A549 (cell line): ENCODE results near the gene NDUFS3. TPM values are rescaled to one million over a fixed set of nuclear protein-coding genes. Genes with fewer than 3 reads are reported as not detected.

Experiments
- ATAC-seq, 2 experiments: fragments of 200-7000 bp in 1 of 2; fragments of >200 bp in 1 of 2; cut with Nextera tagmentation in 1 of 2; cut with Tn5 transposase in 1 of 2; 3 replicates each; pipeline versions ENCODE4 v1.8.0 to v1.9.1; 2018 to 2020; ENCODE audit warnings: mild to moderate bottlenecking in 1 of 2, moderate library complexity in 1 of 2
- CTCF ChIA-PET: fragments of 300-600 bp; sonication (Branson Sonifier 250); formaldehyde crosslinking; extraction: SDS; loops from one replicate; lab custom pipeline; 2021; ENCODE audit warnings: antibody characterized with exemption, inconsistent platforms; lab: Yijun Ruan, JAX
- POLR2A ChIA-PET: fragments of 350-600 bp; formaldehyde crosslinking; extraction: SDS; loops from one replicate; lab custom pipeline; 2021; ENCODE audit warnings: antibody characterized with exemption, inconsistent platforms; lab: Yijun Ruan, JAX
- DNase-seq, 2 experiments: peaks; one replicate each; pipeline versions ENCODE4 v3.0.0 to v3.0.0-alpha.2; 2011 to 2016; ENCODE audit warnings: low read depth in 1 of 2, low spot score in 1 of 2
- FAIRE-seq: peaks from 2 replicates; lab custom pipeline; 2011; peaks lifted over from hg19 to GRCh38; lab: Jason Lieb, UNC
- H3K27ac ChIP-seq, 2 experiments: fragments of >200 bp; sonication (Bioruptor Twin); formaldehyde crosslinking; 3 replicates each; pipeline ENCODE4 v1.5.1; 2016 to 2017
- H3K4me1 ChIP-seq: fragments of >200 bp; sonication (Bioruptor Twin); formaldehyde crosslinking; 3 replicates; pipeline ENCODE4 v1.6.1; 2016
- H3K4me2 ChIP-seq: fragments of >200 bp; sonication (Bioruptor Twin); formaldehyde crosslinking; 3 replicates; pipeline ENCODE4 v1.6.1; 2016
- H3K4me3 ChIP-seq: fragments of >200 bp; sonication (Bioruptor Twin); formaldehyde crosslinking; 3 replicates; pipeline ENCODE4 v1.5.1; 2016
- H3K9me3 ChIP-seq: fragments of >200 bp; sonication (Bioruptor Twin); formaldehyde crosslinking; 3 replicates; pipeline ENCODE4 v1.6.1; 2016
- EHMT2 ChIP-seq: fragments of 200-600 bp; sonication (generic); IDR thresholded peaks from 2 replicates; pipeline ENCODE4 v1.6.1; 2016; ENCODE audit warnings: antibody characterized with exemption, low read depth, mild to moderate bottlenecking, moderate library complexity
- ESRRA ChIP-seq: fragments of 150-350 bp; IDR thresholded peaks from 2 replicates; pipeline ENCODE4 v1.6.1; 2014; ENCODE audit warnings: mild to moderate bottlenecking, low read length, borderline replicate concordance
- GATA3 ChIP-seq: IDR thresholded peaks from 2 replicates; pipeline ENCODE4 v1.6.1; 2012; ENCODE audit warnings: borderline replicate concordance
- HES2 ChIP-seq: fragments of >200 bp; sonication (Bioruptor Twin); formaldehyde crosslinking; IDR thresholded peaks from 2 replicates; pipeline ENCODE4 v1.6.1; 2016
- JUNB ChIP-seq: fragments of >200 bp; sonication (Bioruptor Twin); formaldehyde crosslinking; IDR thresholded peaks from 2 replicates; pipeline ENCODE4 v1.6.1; 2016
- MAZ ChIP-seq: fragments of 150-350 bp; IDR thresholded peaks from 2 replicates; pipeline ENCODE4 v1.6.1; 2014; ENCODE audit warnings: antibody characterized with exemption, low read depth, low read length, borderline replicate concordance
- NFE2L2 ChIP-seq: fragments of 150-350 bp; conservative IDR thresholded peaks from 2 replicates; pipeline ENCODE4 v1.6.1; 2014; ENCODE audit warnings: low read length
- POLR2AphosphoS2 ChIP-seq: conservative IDR thresholded peaks from 2 replicates; pipeline ENCODE4 v1.6.1; 2012; ENCODE audit warnings: low read length, improper control_type of control experiment, inconsistent platforms
- RAD21 ChIP-seq, 2 experiments: fragments of >200 bp in 1 of 2; sonication (Bioruptor Twin) in 1 of 2; formaldehyde crosslinking in 1 of 2; IDR thresholded peaks in 1 of 2; conservative IDR thresholded peaks in 1 of 2; 2 replicates in 1 of 2; 3 replicates in 1 of 2; pipeline ENCODE4 v1.6.1; 2012 to 2018; ENCODE audit warnings: inconsistent platforms in 1 of 2
- REST ChIP-seq: fragments of 200-600 bp; sonication (generic); IDR thresholded peaks from 2 replicates; pipeline ENCODE4 v1.6.1; 2016; ENCODE audit warnings: antibody characterized with exemption, mild to moderate bottlenecking, moderate library complexity
- ZNF302 ChIP-seq: fragments of 250-450 bp; sonication (Bioruptor Pico); IDR thresholded peaks from 2 replicates; pipeline ENCODE4 v1.9.0; 2021; ENCODE audit warnings: inconsistent platforms, mild to moderate bottlenecking, moderate library complexity
- ZSCAN20 ChIP-seq: fragments of 250-450 bp; sonication (Bioruptor Pico); IDR thresholded peaks from 2 replicates; pipeline ENCODE4 v1.8.0; 2022; ENCODE audit warnings: mild to moderate bottlenecking, moderate library complexity
- WGBS: methylation state at CpG from one replicate; pipeline ENCODE4 v1.1.6; 2017; ENCODE audit errors: missing lambda C conversion rate; 5-methylcytosine and 5-hydroxymethylcytosine counted together
- polyA plus RNA-seq, 4 experiments: library from polyadenylated mRNA; depleted of rRNA in 3 of 4; stranded (reverse); fragments of >200 nt; fragmentation: RNase III in 1 of 4; extraction: RNeasy Plus Mini Kit Qiagen cat#74134 plus additional on column Dnase treatment in 1 of 4; gene quantifications; 2 replicates in 3 of 4; 3 replicates in 1 of 4; pipeline ENCODE4 v1.2.3, GENCODE V29; 2011 to 2017
- TF ChIP-seq, protein P1 (sequence below): fragments of 450-650 bp; IDR thresholded peaks from 2 replicates; pipeline ENCODE4 v1.6.1; 2014; ENCODE audit warnings: antibody characterized with exemption
- TF ChIP-seq, protein P2 (sequence below): fragments of 150-350 bp; IDR thresholded peaks from 2 replicates; pipeline ENCODE4 v1.6.1; 2014; ENCODE audit warnings: low read depth, mild to moderate bottlenecking, low read length

NDUFS3 gene
- polyA plus RNA-seq, 2 of the 4 experiments (the other 2 are of a cell fraction): 142 to 156 TPM

- TF ChIP-seq NFE2L2: no peak
- TF ChIP-seq MAZ: no peak
- no peak for TF ChIP-seq JUNB
- no peak for TF ChIP-seq GATA3
- no peak for TF ChIP-seq ESRRA
- TF ChIP-seq ZNF302 (CRISPR knock-in tag): no peak
- no peak for TF ChIP-seq RAD21 (conservative IDR thresholded peaks at IDR 0.05 in 1 of 2, IDR thresholded peaks at IDR 0.05 in 1 of 2)
- no peak for TF ChIP-seq HES2
- no peak for TF ChIP-seq ZSCAN20
- TF ChIP-seq, protein P1, sequence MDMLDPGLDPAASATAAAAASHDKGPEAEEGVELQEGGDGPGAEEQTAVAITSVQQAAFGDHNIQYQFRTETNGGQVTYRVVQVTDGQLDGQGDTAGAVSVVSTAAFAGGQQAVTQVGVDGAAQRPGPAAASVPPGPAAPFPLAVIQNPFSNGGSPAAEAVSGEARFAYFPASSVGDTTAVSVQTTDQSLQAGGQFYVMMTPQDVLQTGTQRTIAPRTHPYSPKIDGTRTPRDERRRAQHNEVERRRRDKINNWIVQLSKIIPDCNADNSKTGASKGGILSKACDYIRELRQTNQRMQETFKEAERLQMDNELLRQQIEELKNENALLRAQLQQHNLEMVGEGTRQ: no peak
- TF ChIP-seq, protein P2, sequence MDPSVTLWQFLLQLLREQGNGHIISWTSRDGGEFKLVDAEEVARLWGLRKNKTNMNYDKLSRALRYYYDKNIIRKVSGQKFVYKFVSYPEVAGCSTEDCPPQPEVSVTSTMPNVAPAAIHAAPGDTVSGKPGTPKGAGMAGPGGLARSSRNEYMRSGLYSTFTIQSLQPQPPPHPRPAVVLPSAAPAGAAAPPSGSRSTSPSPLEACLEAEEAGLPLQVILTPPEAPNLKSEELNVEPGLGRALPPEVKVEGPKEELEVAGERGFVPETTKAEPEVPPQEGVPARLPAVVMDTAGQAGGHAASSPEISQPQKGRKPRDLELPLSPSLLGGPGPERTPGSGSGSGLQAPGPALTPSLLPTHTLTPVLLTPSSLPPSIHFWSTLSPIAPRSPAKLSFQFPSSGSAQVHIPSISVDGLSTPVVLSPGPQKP: no peak
- ChIA-PET CTCF (interaction anchor here (0.6 to 3.4 kb wide), 2 partner anchors 13 to 651 kb away, joined by 3 to 15 read pairs; partner anchors contain the start of gene CELF1), POLR2A (interaction anchor here (0.7 to 1.9 kb wide), 2 partner anchors 12 to 22 kb away, joined by 5 to 6 read pairs; partner anchors contain the start of genes KBTBD4 and NDUFS3)
- FAIRE-seq (no peak), ATAC-seq (peak in 1 of 2 experiments; percentile 27; a peak in 3 of 6 replicates), DNase-seq (no peak)
- Histone ChIP-seq H3K9me3 (no peaks in the 10 kb centered on the region), H3K27ac (peak overlapping the region; percentile 95 to 96), H3K4me3 (peak overlapping the region; percentile 92), H3K4me2 (peak overlapping the region; percentile 98), H3K4me1 (peaks cover 17% of the 10 kb centered on the region)
- WGBS: 57% methylated on average over 17 of the region's 17 CpGs
Observed at GRCh38 chr11:47566149-47566698, 12.7 kb upstream of the NDUFS3 start.

DNA sequence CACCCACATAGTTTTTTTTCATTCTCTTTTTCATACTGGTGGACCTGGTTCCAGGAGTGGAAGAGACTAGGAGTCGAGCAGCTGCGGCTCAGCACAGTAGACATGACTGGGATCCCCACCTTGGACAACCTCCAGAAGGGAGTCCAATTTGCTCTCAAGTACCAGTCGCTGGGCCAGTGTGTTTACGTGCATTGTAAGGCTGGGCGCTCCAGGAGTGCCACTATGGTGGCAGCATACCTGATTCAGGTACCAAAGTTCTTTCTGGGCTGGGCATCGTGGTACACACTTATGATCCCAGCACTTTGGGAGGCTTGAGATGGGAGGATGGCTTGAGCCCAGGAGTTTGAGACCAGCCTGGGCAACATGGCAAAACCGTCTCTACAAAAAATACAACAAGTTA lies 9.2 kb upstream of the NDUFS3 start:
- no peak for TF ChIP-seq ESRRA
- no peak for TF ChIP-seq EHMT2
- TF ChIP-seq REST: no peak
- TF ChIP-seq NFE2L2: no peak
- TF ChIP-seq POLR2AphosphoS2: no peak
- Histone ChIP-seq H3K4me3 (no peak overlapping the region), H3K9me3 (no peaks in the 10 kb centered on the region), H3K27ac (no peak overlapping the region), H3K4me2 (no peak overlapping the region), H3K4me1 (peaks cover 13% of the 10 kb centered on the region)
- no peak for FAIRE-seq
- no peak for ATAC-seq
- CTCF ChIA-PET: interaction anchor here (0.8 to 2.3 kb wide), 3 partner anchors 8 to 98 kb away, joined by 3 to 6 read pairs (median 6); partner anchors contain the start of genes KBTBD4 and NDUFS3
- POLR2A ChIA-PET: no interaction called here
- no peak for DNase-seq
- 93% methylated on average over 7 of the region's 7 CpGs for WGBS
